BE2C (cell line): ENCODE measurements around the gene SPAG16.

Source experiments
- DNase-seq: peaks from one replicate; pipeline ENCODE4 v3.0.0-alpha.2; 2020
- H3K27me3 ChIP-seq: fragments of 250-450 bp; sonication (Bioruptor Pico); 2 replicates; pipeline ENCODE4 v1.5.1; 2020; ENCODE audit warnings: mild to moderate bottlenecking
- H3K36me3 ChIP-seq: fragments of 250-450 bp; sonication (Bioruptor Pico); 2 replicates; pipeline ENCODE4 v1.5.1; 2020; ENCODE audit warnings: mild to moderate bottlenecking
- H3K4me1 ChIP-seq: fragments of 250-450 bp; sonication (Bioruptor Pico); 2 replicates; pipeline ENCODE4 v1.5.1; 2020
- H3K4me3 ChIP-seq: 2 replicates; pipeline ENCODE4 v1.5.1; 2011; ENCODE audit warnings: low read depth, low read length
- H3K9me3 ChIP-seq: fragments of 250-450 bp; sonication (Bioruptor Pico); 2 replicates; pipeline ENCODE4 v1.5.1; 2020
- CTCF ChIP-seq: IDR thresholded peaks from 2 replicates; pipeline ENCODE4 v1.5.1; 2012; ENCODE audit warnings: mild to moderate bottlenecking, low read depth, low read length

SPAG16 gene

DNA sequence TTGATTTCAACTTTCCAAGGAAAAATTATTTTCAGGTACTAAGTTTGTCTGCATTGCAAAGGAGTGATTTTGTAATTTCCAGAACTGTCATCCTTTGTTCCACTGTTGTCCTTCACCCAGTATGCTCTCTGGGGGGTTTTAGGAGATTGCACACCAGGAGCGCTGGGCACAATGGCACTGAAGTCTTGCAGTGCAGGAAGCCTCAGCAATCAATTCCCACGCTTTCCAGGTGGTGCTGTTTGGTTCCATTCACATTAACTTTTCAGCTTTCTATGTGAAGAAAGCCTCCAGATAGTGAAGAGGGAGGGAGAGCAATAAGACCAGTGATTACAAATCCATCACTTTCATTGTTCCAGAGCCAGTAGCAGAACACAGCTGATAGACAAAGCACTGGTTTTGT lies 782.6 kb downstream of the SPAG16 start:
- H3K36me3 ChIP-seq, result no peaks in the 10 kb centered on the region
- no peak overlapping the region for H3K4me3 ChIP-seq
- H3K9me3 ChIP-seq, result no peaks in the 10 kb centered on the region; the same call in 1 of the 2 replicates
- H3K4me1 ChIP-seq, result peaks cover 19% of the 10 kb centered on the region
- no peak for DNase-seq
- no peaks in the 10 kb centered on the region for H3K27me3 ChIP-seq
- TF ChIP-seq CTCF, result no peak

DNA sequence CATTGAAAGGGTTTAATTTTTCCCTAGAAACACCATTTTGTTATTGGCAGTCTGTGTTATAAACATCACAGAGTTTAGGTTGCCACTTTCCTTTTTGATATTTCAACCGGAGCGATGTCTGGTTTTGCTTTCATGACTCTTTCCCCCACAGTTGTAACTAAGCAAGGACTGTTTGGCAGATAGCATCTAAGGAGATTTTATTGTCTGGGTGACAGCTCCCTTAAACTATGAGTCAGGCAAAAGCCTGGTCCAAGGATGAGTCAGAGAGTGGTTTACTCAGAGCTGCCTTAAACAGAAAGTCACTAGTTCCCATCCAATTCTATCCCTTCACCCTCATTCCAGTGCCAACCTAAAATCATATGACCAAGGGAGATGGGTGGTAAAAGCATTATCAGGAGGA lies 785.0 kb downstream of the SPAG16 start:
- Histone ChIP-seq H3K27me3 (no peaks in the 10 kb centered on the region), H3K4me3 (0 out of 2 replicates have a peak overlapping the region, but pooled peaks have one; percentile 7), H3K36me3 (no peaks in the 10 kb centered on the region), H3K9me3 (no peaks in the 10 kb centered on the region), H3K4me1 (peaks cover 19% of the 10 kb centered on the region)
- peak; percentile 61 for DNase-seq
- TF ChIP-seq CTCF, result no peak

GRCh38 chr2:214075456-214075855 lies 791.2 kb downstream of the SPAG16 start:
- Histone ChIP-seq H3K27me3 (no peaks in the 10 kb centered on the region), H3K36me3 (no peaks in the 10 kb centered on the region), H3K9me3 (no peaks in the 10 kb centered on the region), H3K4me3 (no peak overlapping the region), H3K4me1 (no peaks in the 10 kb centered on the region; the same call in 1 of the 2 replicates)
- TF ChIP-seq CTCF, result no peak
- no peak for DNase-seq

- Histone ChIP-seq H3K27me3 (no peaks in the 10 kb centered on the region), H3K9me3 (no peaks in the 10 kb centered on the region), H3K4me1 (no peaks in the 10 kb centered on the region), H3K36me3 (no peaks in the 10 kb centered on the region), H3K4me3 (no peak overlapping the region)
- DNase-seq, result no peak
- TF ChIP-seq CTCF, result no peak
Observed at GRCh38 chr2:214076527-214076926, 792.3 kb downstream of the SPAG16 start.

DNA sequence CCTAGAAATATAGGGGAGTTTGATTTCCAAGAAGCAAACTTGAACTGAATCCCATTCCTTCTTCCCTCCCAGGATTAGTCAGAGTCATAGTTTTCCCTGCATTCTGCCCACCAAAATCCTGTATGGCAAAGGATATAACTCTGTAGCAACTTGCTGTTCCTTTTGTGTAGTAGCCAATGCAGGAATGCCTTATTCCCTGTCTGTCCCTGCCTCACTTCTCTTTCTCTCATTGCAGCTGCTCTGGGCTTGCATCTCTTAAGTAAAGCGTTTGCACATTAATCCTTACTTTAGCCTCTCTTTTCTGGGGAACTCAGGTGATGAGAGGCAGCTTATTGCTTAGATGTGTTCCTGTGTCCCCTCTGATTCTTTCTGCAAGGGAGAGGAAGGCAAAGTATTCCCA lies 793.5 kb downstream of the SPAG16 start:
- Histone ChIP-seq H3K4me1 (no peaks in the 10 kb centered on the region), H3K9me3 (no peaks in the 10 kb centered on the region), H3K36me3 (no peaks in the 10 kb centered on the region), H3K4me3 (no peak overlapping the region), H3K27me3 (no peaks in the 10 kb centered on the region)
- TF ChIP-seq CTCF, result no peak
- DNase-seq, result no peak

DNA sequence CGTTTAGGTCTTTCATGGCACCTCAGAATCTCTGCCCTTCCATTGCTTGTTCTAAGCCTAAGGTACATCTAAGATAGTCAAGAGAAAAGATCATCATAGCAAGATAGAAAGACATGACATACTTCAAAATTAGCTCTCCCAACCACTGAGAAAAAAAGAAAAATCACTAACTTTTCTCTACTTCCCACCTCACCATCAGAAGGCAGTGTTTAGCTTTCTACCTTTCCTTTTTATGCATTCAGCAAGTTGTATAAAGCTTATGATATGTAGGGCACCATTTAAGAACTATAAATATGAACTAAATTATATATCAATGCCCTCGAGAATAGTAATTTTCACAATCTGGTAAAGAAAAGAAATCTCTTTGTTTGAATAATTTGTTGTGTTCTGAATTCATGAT lies 794.8 kb downstream of the SPAG16 start:
- H3K36me3 ChIP-seq, result no peaks in the 10 kb centered on the region
- H3K27me3 ChIP-seq, result no peaks in the 10 kb centered on the region
- no peaks in the 10 kb centered on the region for H3K9me3 ChIP-seq
- no peak overlapping the region for H3K4me3 ChIP-seq
- DNase-seq, result no peak
- H3K4me1 ChIP-seq, result no peaks in the 10 kb centered on the region
- 0 out of 2 replicates have a peak, but pooled peaks have one; percentile 12 for TF ChIP-seq CTCF
